Skeletal muscle satellite cell (primary cell): ENCODE measurements around the gene ZNF280B.

ENCODE experiments used
- H3K27me3 ChIP-seq: 2 replicates; pipeline ENCODE4 v1.7.0; 2013; ENCODE audit warnings: low read length; ENCODE audit not compliant: control insufficient read depth, insufficient read depth
- H3K36me3 ChIP-seq: 2 replicates; pipeline ENCODE4 v1.7.0; 2013; ENCODE audit warnings: mild to moderate bottlenecking, control low read depth, low read length; ENCODE audit not compliant: insufficient read depth
- H3K4me1 ChIP-seq: 2 replicates; pipeline ENCODE4 v1.7.0; 2013; ENCODE audit warnings: low read length; ENCODE audit not compliant: control insufficient read depth, insufficient read depth
- H3K4me2 ChIP-seq: 2 replicates; pipeline ENCODE4 v1.7.0; 2013; ENCODE audit warnings: mild to moderate bottlenecking, low read length
- H3K4me3 ChIP-seq: 2 replicates; pipeline ENCODE4 v1.7.0; 2013; ENCODE audit warnings: low read length
- H3K9ac ChIP-seq: 2 replicates; pipeline ENCODE4 v1.7.0; 2013; ENCODE audit warnings: mild to moderate bottlenecking, low read depth, low read length, moderate library complexity
- H3K9me3 ChIP-seq: replicated peaks from 2 replicates; pipeline ENCODE4 v1.7.0; 2013; ENCODE audit warnings: mild to moderate bottlenecking, control low read depth, low read length

The ZNF280B gene

DNA sequence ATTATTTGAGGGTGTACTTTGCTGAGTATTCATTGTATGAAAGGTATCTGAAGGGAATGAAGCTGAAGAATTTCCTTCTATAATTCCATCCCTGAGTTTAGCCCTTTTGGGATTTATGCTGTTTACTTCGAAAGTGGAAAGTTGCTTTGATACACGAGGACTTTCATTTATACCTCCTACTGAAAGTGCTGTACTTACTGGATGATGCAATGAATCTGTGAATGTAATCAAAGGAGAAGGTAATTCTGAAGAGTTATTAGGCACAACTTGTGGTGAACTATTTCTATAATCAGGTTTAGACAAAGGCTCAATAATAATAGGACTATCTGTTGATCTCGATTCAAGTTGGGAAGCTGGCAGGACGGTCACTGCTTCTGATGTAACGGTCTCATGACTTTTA is 19.8 kb downstream of the ZNF280B start:
- H3K9ac ChIP-seq: no peak overlapping the region

DNA sequence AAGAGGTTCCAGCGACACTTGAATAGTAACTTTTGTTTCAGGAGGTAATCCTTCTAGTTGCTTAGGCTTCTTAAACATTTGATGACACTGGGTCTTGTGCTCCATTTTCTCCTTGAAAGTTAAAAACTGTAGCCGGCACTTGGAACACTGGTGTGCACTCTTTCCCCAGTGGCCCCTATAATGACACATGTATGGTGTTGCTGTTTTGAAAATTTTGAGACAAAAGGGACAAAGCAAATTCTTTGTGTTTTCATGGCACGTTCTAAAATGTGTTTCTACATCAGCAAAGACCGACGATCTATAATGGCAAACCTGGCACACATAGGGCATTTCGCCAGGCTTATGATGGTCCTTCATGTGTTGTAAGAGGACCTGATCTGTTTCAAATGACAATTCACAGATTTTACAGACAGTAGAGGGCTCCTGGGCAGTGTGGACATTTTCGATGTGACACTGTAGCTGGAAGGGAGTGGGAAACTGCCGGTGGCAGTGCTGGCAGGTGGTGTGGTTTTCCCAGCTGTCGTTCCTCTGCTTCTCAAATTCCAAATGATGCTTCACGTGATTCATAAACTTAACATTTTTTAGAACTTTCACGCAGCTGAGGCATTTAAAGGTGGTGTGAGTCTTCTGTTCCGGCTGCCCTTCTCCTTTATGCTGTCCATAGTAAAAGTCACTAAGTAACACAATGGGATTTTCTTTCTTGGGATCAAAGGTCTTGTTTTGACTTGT is 20.5 kb downstream of the ZNF280B start:
- no peak overlapping the region for H3K4me2 ChIP-seq
- H3K9me3 ChIP-seq: no peaks in the 10 kb centered on the region
- H3K36me3 ChIP-seq: peaks cover 3% of the 10 kb centered on the region
- H3K27me3 ChIP-seq: no peaks in the 10 kb centered on the region
- H3K4me3 ChIP-seq: no peak overlapping the region
- no peak overlapping the region for H3K9ac ChIP-seq
- H3K4me1 ChIP-seq: no peaks in the 10 kb centered on the region

More for the DNA sequence above, 19.8 kb downstream of the ZNF280B start:
- no peaks in the 10 kb centered on the region for H3K27me3 ChIP-seq
- no peak overlapping the region for H3K4me2 ChIP-seq
- H3K4me3 ChIP-seq: no peak overlapping the region
- no peaks in the 10 kb centered on the region for H3K4me1 ChIP-seq
- no peaks in the 10 kb centered on the region for H3K9me3 ChIP-seq
- peaks cover 3% of the 10 kb centered on the region for H3K36me3 ChIP-seq

GRCh38 chr22:22487059-22487458 is 21.5 kb downstream of the ZNF280B start:
- Histone ChIP-seq H3K4me1 (no peaks in the 10 kb centered on the region), H3K9me3 (no peaks in the 10 kb centered on the region), H3K4me2 (no peak overlapping the region), H3K4me3 (no peak overlapping the region), H3K9ac (no peak overlapping the region), H3K27me3 (no peaks in the 10 kb centered on the region), H3K36me3 (peaks cover 3% of the 10 kb centered on the region)

GRCh38 chr22:22486132-22486899 is 22.2 kb downstream of the ZNF280B start:
- no peaks in the 10 kb centered on the region for H3K4me1 ChIP-seq
- H3K9ac ChIP-seq: no peak overlapping the region
- H3K9me3 ChIP-seq: no peaks in the 10 kb centered on the region
- peaks cover 3% of the 10 kb centered on the region for H3K36me3 ChIP-seq
- no peaks in the 10 kb centered on the region for H3K27me3 ChIP-seq
- no peak overlapping the region for H3K4me2 ChIP-seq
- H3K4me3 ChIP-seq: no peak overlapping the region

- Histone ChIP-seq H3K9me3 (no peaks in the 10 kb centered on the region), H3K4me2 (no peak overlapping the region), H3K27me3 (no peaks in the 10 kb centered on the region), H3K9ac (no peak overlapping the region), H3K4me1 (no peaks in the 10 kb centered on the region), H3K36me3 (peaks cover 3% of the 10 kb centered on the region), H3K4me3 (no peak overlapping the region)
Observed at GRCh38 chr22:22485524-22485923, 23.0 kb downstream of the ZNF280B start.

- H3K9ac ChIP-seq: no peak overlapping the region
- no peaks in the 10 kb centered on the region for H3K9me3 ChIP-seq
- no peak overlapping the region for H3K4me2 ChIP-seq
- H3K4me1 ChIP-seq: no peaks in the 10 kb centered on the region
- H3K36me3 ChIP-seq: peaks cover 1% of the 10 kb centered on the region
- no peaks in the 10 kb centered on the region for H3K27me3 ChIP-seq
- no peak overlapping the region for H3K4me3 ChIP-seq
Observed at GRCh38 chr22:22484023-22484422, 24.5 kb downstream of the ZNF280B start.

DNA sequence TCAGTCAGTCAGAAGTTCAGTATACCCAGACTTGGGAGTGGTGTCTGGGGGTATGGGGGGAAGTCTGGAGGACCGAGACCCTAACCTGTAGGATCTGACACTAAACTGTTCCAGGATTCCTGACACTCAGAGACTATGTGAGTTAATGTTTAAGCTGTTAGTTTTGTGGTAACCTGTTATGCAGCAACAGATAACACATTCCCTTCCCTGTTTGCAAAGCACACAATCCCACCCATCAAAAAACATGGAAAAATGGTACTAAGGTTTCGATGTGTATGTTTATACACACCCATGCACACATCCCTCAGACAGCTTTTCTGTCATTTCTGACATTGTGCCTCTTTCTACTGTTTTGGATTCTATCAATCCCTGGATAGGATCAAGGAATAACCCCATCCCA is 27.6 kb downstream of the ZNF280B start:
- Histone ChIP-seq H3K36me3 (no peaks in the 10 kb centered on the region), H3K4me1 (no peaks in the 10 kb centered on the region), H3K9me3 (no peaks in the 10 kb centered on the region), H3K4me2 (no peak overlapping the region), H3K4me3 (no peak overlapping the region), H3K27me3 (no peaks in the 10 kb centered on the region), H3K9ac (no peak overlapping the region)

- Histone ChIP-seq H3K4me1 (no peaks in the 10 kb centered on the region), H3K9me3 (no peaks in the 10 kb centered on the region), H3K4me3 (no peak overlapping the region), H3K36me3 (no peaks in the 10 kb centered on the region), H3K4me2 (no peak overlapping the region), H3K9ac (no peak overlapping the region), H3K27me3 (no peaks in the 10 kb centered on the region)
Observed at GRCh38 chr22:22479999-22480532, 28.5 kb downstream of the ZNF280B start.

DNA sequence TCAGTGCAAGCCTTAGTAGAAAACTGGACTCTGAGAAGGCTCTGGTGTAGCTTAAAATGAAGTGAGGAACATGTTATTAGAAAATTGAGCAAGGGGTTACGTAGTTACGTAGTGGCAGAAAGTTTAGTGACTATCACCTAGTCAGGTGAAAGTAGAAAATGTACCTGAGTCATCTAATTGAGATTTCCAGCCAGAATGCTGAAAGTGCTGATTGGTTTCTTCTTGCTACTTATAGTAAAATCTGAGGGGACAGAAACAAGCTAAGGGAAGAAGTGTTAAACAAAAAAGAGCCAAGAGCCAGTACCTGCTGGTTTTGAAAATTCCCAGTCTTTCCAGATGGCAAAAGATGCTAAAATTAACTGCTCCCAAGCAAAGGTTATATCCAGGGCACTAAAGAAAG is 29.4 kb downstream of the ZNF280B start:
- Histone ChIP-seq H3K9me3 (no peaks in the 10 kb centered on the region), H3K4me2 (no peak overlapping the region), H3K4me1 (no peaks in the 10 kb centered on the region), H3K27me3 (peaks cover 3% of the 10 kb centered on the region), H3K36me3 (no peaks in the 10 kb centered on the region), H3K4me3 (no peak overlapping the region), H3K9ac (no peak overlapping the region)

DNA sequence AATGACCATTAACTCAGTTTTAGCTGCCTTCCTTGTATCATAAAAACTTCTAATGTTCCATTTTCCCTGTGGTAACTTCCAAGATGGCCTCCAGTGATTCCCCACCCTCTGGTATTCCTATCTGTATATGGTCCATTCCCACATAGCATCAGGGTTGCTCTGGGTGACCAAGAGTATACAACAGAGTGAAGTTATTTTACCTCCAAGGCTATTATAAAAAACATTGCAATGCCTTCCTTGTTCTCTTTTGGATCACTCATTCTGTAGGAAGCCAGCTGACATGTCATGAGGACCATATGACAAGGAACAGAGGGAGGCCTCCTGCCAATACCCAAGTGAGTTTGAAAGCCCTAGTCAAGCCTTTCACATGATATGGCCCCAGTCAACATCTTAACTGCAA is 30.1 kb downstream of the ZNF280B start:
- Histone ChIP-seq H3K9me3 (no peaks in the 10 kb centered on the region), H3K9ac (no peak overlapping the region), H3K36me3 (no peaks in the 10 kb centered on the region), H3K4me1 (no peaks in the 10 kb centered on the region), H3K4me2 (no peak overlapping the region), H3K4me3 (no peak overlapping the region), H3K27me3 (peaks cover 3% of the 10 kb centered on the region)

DNA sequence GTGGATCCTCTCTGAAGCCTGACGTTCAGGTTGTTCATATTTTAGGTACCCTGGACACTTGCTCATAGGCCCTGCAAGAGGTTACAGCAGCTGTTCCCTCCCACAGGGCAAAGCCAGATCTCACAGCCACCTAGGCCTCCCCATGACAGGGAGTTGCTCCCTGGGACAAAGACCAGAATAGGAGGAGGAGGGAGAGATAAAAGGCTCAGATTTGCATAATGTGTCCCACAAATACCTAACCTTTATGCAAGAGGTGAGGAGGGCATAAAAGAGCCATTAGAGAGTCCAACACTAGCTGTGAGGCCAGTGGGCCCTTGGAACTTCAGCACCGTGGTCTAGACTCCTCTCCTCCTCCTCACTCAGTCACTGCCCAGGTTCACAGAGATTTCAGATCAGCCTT is 33.8 kb downstream of the ZNF280B start:
- H3K9ac ChIP-seq: no peak overlapping the region
- no peaks in the 10 kb centered on the region for H3K9me3 ChIP-seq
- H3K4me1 ChIP-seq: no peaks in the 10 kb centered on the region
- no peaks in the 10 kb centered on the region for H3K36me3 ChIP-seq
- H3K4me2 ChIP-seq: no peak overlapping the region
- no peak overlapping the region for H3K4me3 ChIP-seq
- H3K27me3 ChIP-seq: peaks cover 3% of the 10 kb centered on the region
